CD4-positive, alpha-beta T cell treated with Interleukin-12 subunit alpha and Interleukin-12 subunit beta, for 1 hour (primary cell): ENCODE data around the gene TBX4.
"Not testable (repeated sequence)": the region's sequence is repeated elsewhere in the genome, so short reads cannot be mapped to it uniquely, and the experiment has no call there.

ENCODE experiments used
- DNase-seq: peaks from one replicate; pipeline ENCODE4 v3.0.0-alpha.2; 2020

The TBX4 gene

GRCh38 chr17:61486135-61487120 is 34.2 kb downstream of the TBX4 start:
- DNase-seq: no peak

DNA sequence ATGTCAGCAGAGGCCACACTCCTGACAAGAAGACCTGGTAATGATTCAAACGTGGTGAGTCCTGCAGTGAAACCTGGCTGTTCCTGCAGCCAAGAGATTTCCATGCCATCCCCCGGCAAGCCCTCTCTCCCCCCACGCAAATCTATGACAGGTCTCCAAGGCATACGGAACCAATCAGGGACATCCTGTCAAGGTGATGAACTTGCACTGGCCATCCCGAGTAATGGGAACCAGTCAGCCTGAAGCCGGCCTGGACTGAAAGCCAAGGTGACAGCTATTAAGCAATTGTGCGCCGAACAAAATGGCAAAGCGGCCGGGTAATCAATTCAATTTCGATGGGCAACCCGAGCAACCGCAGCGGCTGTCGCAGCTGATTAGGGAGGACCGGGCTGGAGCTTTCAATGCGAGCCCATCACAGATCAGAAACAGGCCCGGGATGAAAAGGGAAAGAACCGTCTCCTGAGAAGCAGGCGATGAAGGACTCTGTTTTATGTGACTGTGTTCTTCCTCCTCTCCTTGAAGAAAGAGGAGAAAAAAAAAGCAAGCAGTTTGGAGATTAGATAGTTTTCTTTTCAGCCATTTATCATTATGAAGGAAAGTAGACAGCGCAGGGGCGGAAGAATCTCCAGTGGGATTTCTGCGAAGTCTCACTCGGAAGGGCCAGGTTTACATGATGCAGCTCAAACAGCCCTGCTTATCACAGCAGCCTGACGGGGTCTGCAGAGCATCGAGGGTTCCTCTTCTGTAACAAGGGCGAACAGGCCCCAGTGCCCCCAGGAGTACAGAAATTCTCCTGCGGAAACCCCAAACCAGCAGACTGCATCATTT is 35.2 kb downstream of the TBX4 start:
- DNase-seq: no peak

- DNase-seq: no peak
Observed at GRCh38 chr17:61487989-61488595, 35.9 kb downstream of the TBX4 start.

- DNase-seq: no peak
Observed at GRCh38 chr17:61488878-61489718, 36.9 kb downstream of the TBX4 start.

DNA sequence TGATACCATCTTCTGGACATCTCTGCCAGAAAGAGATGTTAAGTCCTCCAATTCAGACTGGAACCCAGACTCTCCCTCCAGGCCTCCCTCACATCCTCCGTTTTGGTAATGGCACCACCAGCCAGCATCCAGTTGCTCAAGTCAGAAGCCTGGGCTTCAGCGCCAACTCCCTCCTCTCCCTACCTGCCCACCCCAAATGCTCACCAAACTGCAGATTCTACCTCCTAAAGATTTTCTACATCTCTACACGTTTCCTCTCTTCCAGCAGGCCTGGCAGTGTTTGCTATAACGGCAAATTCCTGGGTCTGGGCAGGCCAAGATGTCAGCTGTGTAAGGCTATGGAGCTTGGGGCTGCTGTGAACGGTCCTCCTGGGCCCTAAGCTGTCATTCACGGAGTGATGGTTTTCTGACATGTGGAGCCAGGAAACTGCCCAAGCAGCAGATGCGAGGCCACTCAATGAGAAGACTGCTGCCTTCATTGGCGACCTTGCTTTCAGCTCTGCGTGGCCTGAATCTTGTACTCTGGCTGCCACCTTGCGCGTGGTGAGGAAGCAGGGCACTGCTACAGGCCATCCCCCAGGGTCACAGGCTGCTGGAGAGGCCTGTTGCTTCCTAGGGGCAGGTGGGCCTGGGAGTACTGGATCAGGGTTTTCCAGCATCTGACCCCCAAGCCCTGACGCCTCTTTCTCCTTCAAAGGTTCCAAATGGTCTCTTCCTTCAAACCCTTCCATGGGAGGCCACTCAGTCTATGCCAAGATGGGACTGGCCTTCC is 37.7 kb downstream of the TBX4 start:
- no peak for DNase-seq

DNA sequence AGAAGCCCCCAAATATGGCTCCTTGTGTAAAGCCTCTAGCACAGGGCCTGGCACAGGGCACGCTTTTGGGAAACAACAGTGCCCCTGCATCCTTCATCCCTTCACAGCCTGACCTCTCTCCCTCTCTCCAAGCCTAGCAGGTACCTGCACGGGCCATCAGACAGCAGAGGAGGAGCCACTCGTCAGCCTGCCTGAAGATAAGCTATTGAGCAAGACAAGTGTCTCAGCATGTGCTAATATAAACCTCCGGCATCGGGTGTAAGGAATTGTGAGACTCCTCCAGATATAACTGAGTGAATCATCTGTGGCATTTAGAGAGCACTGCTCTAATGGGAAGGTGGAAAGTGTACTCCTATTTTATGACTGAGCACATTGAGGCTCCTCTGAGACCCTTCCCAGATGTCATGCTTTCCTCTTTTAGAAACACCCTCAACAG is 38.3 kb downstream of the TBX4 start:
- no peak for DNase-seq

GRCh38 chr17:61491981-61492380 is 39.8 kb downstream of the TBX4 start:
- DNase-seq: no peak

- no peak for DNase-seq
Observed at GRCh38 chr17:61492759-61493526, 40.7 kb downstream of the TBX4 start.

DNA sequence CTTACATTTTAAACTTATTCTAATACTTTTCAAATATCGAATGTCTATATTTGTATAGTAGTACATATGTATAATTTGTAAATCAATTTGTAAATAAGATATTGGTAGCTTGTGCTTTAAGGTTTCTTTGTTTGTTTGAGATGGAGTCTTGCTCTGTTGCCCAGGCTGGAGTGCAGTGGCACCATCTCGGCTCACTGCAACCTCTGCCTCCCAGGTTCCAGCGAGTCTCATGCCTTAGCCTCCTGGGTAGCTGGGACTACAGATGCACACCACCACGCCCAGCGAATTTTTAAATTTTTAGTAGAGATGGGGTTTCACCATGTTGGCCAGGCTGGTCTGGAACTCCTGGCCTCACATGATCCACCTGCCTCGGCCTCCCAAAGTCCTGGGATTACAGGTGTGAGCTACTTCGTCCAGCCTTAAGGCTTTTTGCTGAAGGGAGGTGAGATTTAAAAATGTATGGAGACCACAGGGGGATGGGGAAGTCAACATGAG is 41.7 kb downstream of the TBX4 start:
- DNase-seq: not testable (repeated sequence)

DNA sequence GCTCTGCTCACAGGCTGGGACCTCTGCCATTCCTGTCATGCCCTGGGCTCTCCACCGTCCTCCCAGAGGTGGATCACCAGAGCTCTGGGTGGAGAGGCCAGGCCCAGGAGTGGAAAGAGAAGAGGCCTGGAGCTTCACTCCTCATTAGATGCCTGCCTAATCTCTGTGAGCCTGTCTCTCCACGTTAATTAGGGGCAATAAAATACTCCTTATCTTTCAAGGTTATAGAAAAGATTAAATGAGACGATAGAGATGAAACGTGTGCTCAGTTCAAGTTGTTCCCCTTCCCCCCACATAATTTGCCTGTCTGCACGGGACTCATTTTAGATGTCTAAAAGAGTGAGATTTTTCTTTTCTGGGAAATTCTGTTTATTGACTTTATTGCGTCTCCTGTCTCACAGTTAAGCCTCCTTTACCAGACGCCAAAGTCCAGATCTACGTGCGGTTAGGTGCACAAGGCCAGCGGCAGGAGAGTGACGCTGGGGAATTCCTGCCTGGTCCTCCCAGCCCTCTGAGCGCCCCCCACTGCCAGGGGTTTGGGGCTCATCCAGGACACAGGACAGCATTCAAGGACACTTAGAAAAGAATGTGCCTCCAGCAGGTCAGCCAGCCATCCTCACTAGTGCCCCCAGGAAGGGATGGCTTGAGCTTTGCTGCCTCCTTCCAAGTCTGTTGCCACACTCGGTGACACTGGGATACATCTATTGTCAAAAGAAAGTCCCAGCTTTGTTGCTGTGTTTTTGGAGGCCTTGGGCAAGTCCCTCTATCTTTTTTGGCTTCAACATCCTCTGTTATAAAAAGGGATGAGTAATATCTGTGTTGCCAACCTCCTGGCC is 42.3 kb downstream of the TBX4 start:
- no peak for DNase-seq

GRCh38 chr17:61495161-61495857 is 43.1 kb downstream of the TBX4 start:
- no peak for DNase-seq

DNA sequence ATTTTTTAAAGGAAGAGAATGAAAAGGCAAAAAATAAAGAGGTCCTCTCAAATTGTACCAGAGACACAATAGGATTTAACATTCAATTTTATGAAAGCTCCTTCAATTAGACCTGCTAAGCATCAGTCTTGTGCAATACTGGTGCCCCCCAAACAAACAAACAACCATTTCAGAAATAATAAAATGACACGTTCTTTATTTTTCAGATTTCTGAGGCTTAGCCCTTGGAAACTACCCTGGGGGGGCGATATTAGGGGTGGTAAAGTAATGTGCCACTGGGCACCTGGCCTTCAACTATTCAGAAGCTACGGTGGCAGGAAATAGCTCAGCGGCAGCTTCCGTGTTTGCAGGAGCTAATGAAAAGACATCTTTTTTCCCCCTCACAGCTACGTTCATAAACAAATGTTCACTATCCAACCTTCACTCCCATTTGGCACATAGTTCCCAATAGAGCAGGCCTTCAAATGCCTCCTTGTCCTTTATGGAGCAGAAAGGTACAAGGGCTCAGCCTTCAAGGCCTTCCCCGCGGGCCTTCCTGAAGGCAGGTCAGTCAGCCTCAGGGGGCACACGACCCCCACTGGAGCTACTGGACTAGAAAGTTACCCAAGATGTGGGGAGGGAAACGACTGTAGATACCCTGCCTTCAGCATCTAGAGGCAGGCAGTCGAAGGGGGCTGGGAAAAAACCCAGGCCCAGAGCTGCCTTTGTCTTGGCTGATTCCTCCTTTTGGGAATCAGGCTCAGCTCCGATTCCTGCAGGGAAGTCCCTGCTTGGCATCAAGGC is 44.1 kb downstream of the TBX4 start:
- DNase-seq: no peak

- no peak for DNase-seq
Observed at GRCh38 chr17:61496957-61497653, 44.9 kb downstream of the TBX4 start.

DNA sequence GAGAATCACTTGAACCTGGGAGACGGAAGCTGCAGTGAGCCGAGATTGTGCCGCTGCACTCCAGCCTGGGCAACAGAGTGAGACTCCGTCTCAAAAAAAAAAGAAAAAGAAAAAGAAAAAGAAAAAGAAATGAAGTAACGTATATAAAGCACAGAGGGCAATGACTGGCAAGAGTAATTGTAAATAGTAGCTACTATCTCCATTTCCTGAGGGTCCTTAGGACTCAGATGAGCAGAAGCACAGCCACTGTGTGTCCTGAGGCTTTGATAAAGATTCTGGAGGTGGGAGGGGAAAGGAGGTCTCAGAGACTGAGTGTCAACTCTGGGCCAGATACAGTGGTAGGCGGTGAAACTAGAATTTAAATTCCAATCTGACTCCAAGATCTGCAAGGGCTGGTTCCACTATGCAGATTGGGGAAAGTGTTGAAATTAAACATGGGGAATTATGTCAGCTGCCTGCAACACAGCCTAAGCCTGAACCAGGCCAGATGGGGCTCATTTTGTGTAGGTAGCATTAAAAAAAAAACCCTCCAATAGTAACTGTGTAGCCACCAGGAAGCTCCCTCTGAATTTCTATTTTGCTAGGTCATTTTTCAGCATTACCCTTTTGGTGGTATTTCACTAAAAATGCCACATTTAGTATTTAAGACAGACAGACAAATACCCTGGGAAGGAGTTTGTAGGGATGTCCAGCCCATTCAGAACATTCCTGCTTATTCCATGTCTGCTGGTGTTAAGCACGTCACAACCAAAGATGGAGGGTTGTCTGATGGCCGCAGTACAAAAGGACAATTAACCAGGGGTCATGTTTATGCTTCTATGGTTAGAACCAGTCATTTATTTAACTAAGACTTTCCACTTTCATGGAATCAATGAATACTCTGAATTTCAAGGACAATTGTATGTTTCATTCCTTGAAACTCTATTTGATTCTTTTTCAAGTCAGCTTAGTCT is 46.1 kb downstream of the TBX4 start:
- DNase-seq: no peak

DNA sequence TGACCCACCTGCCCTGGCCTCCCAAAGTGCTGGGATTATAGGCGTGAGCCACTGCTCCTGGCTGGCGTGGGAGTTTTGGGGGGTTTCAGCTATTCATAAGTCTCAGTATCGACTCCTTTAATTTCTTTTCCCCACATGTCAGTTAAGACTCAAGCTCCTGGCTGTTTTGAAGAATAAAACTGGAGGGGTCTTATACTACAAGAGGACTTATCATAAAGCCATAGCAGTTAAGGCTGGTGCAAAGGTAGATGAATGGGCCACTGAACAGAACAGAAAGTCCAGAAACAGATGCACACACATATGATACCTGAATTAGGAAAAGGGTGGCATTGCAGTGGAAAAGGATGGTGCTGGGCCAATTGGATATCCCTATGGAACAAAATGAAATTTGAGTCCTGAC is 47.4 kb downstream of the TBX4 start:
- DNase-seq: no peak

DNA sequence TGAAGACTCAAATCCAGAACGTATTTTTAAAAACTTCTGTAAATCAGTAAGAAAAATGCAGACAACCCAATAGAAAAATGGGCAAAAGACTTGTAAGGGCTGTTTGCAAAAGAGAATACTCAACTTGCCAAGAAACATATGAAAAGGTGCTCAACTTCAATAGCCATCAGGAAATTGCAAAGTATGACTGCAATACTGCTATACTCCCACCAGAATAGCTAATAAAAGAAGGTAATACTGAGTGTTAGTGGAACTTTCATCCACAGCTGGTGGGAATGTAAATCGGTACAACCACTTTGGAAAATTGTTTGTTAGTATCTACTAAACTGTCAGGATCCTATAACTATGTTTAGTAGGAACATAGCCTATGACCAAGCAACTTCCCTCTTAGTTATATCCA is 48.1 kb downstream of the TBX4 start:
- no peak for DNase-seq
